ENCODE results near the gene ZNF439.

DNA sequence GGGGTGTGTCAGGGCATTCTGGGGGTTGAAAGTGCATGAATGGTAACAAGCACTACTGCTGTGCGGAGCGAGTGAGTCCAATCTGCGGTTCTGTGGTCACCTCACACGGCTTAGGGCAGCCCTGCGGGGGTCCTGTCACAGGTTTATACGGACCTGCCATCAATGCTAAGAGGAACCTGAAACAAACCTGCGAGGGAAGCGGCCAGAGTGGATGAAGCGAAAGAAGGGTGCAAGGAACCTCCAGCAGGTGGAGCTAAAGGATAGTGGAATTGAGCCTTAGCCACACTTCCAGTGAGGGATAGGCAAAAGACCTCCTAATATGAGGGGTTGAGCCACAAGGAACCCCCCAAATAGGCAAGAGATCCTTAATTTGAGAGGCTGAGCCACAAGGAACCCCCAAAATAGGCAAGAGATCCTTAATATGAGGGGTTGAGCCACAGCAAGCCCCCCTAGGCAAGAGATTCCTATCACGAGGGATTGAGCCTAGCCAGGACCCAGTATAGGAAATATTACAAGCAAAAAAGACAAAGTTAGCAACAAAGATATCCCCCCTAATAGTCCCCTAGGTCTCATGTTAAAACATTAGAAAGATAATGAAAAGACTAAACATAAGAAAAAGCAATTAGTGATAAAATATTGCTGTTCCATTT lies 32.8 kb downstream of the ZNF439 start:
- TF ChIP-seq, protein P1, sequence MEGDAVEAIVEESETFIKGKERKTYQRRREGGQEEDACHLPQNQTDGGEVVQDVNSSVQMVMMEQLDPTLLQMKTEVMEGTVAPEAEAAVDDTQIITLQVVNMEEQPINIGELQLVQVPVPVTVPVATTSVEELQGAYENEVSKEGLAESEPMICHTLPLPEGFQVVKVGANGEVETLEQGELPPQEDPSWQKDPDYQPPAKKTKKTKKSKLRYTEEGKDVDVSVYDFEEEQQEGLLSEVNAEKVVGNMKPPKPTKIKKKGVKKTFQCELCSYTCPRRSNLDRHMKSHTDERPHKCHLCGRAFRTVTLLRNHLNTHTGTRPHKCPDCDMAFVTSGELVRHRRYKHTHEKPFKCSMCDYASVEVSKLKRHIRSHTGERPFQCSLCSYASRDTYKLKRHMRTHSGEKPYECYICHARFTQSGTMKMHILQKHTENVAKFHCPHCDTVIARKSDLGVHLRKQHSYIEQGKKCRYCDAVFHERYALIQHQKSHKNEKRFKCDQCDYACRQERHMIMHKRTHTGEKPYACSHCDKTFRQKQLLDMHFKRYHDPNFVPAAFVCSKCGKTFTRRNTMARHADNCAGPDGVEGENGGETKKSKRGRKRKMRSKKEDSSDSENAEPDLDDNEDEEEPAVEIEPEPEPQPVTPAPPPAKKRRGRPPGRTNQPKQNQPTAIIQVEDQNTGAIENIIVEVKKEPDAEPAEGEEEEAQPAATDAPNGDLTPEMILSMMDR (IDR thresholded peaks at IDR 0.05) = peak; percentile 85
- no peak for TF ChIP-seq EZH2 (IDR thresholded peaks at IDR 0.05)
- no peak for TF ChIP-seq EZH2phosphoT487 (IDR thresholded peaks at IDR 0.05)
